Midbrain (tissue), 1 donor: ENCODE data around the gene HBA2.
"Not testable (repeated sequence)": the region's sequence is repeated elsewhere in the genome, so short reads cannot be mapped to it uniquely, and the experiment has no call there.

Experiments
- DNase-seq: peaks from one replicate; lab custom pipeline; 2025; lab: John Stamatoyannopoulos, UW

HBA2 gene

GRCh38 chr16:175011-175949 lies 2.6 kb downstream of the HBA2 start:
- no peak for DNase-seq

- not testable (repeated sequence) for DNase-seq
These were observed 3.3 kb downstream of the HBA2 start for GRCh38 chr16:176006-176405.

- not testable (repeated sequence) for DNase-seq
These were observed 4.1 kb downstream of the HBA2 start, which contains the start of gene HBA1 for GRCh38 chr16:176477-177382. Gene HBA1 (plus strand): TSS chr16:176680. CDS start chr16:176717, 37 bp downstream.

- no peak for DNase-seq
These were observed 4.7 kb downstream of the HBA2 start for GRCh38 chr16:177394-177822.

- no peak for DNase-seq
These were observed 5.4 kb downstream of the HBA2 start for GRCh38 chr16:177981-178667.

GRCh38 chr16:178668-179015 lies 6.0 kb downstream of the HBA2 start:
- no peak for DNase-seq

GRCh38 chr16:179211-180092 lies 6.8 kb downstream of the HBA2 start:
- DNase-seq = no peak

- no peak for DNase-seq
These were observed 7.5 kb downstream of the HBA2 start, which contains the start of gene HBQ1 for GRCh38 chr16:180101-180675. Gene HBQ1 (plus strand): TSS chr16:180459. CDS start chr16:180487, 28 bp downstream.

GRCh38 chr16:180681-181564 lies 8.2 kb downstream of the HBA2 start:
- DNase-seq = peak; percentile 30

GRCh38 chr16:181565-182021 lies 8.9 kb downstream of the HBA2 start:
- no peak for DNase-seq

GRCh38 chr16:183005-183404 lies 10.3 kb downstream of the HBA2 start:
- no peak for DNase-seq

GRCh38 chr16:185213-185612 lies 12.5 kb downstream of the HBA2 start:
- DNase-seq = no peak

GRCh38 chr16:185691-186090 lies 13.0 kb downstream of the HBA2 start:
- DNase-seq = no peak

- no peak for DNase-seq
These were observed 14.7 kb downstream of the HBA2 start for GRCh38 chr16:187330-187729.

GRCh38 chr16:188674-189073 lies 16.0 kb downstream of the HBA2 start:
- no peak for DNase-seq

- DNase-seq = no peak
These were observed 17.0 kb downstream of the HBA2 start for GRCh38 chr16:189604-190186.

GRCh38 chr16:191831-192230 lies 19.2 kb downstream of the HBA2 start:
- no peak for DNase-seq

- no peak for DNase-seq
These were observed 20.0 kb downstream of the HBA2 start for GRCh38 chr16:192686-193085.

- DNase-seq = no peak
These were observed 20.8 kb downstream of the HBA2 start for GRCh38 chr16:193441-193840.
